Measurements from ENCODE around the gene PRR4.

GRCh38 chr12:10896854-10897253 lies 47.6 kb upstream of the PRR4 start:
- no peak for TF ChIP-seq POLR2A (IDR thresholded peaks at IDR 0.05)
- TF ChIP-seq, protein P1, sequence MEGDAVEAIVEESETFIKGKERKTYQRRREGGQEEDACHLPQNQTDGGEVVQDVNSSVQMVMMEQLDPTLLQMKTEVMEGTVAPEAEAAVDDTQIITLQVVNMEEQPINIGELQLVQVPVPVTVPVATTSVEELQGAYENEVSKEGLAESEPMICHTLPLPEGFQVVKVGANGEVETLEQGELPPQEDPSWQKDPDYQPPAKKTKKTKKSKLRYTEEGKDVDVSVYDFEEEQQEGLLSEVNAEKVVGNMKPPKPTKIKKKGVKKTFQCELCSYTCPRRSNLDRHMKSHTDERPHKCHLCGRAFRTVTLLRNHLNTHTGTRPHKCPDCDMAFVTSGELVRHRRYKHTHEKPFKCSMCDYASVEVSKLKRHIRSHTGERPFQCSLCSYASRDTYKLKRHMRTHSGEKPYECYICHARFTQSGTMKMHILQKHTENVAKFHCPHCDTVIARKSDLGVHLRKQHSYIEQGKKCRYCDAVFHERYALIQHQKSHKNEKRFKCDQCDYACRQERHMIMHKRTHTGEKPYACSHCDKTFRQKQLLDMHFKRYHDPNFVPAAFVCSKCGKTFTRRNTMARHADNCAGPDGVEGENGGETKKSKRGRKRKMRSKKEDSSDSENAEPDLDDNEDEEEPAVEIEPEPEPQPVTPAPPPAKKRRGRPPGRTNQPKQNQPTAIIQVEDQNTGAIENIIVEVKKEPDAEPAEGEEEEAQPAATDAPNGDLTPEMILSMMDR (IDR thresholded peaks at IDR 0.05) = no peak

Data from adrenal gland (tissue), 5 donors.